T-cell (primary cell): Measurements from ENCODE around the gene IKZF2. TPM values are rescaled to one million over a fixed set of nuclear protein-coding genes. Genes with fewer than 3 reads are reported as not detected.

ENCODE experiments used
- ATAC-seq, 4 experiments: fragments of 200-7000 bp in 3 of 4; fragments of 150-1000 bp in 1 of 4; cut with Tn5 transposase; replicated peaks in 1 of 4; 1 replicate in 3 of 4; 2 replicates in 1 of 4; pipeline ENCODE4 v1.10.0; 2021; ENCODE audit warnings: moderate library complexity in 3 of 4, mild to moderate bottlenecking in 2 of 4, moderate number of reproducible peaks in 1 of 4
- CTCF ChIA-PET, 2 donors: fragments of 300-600 bp; sonication (Branson Sonifier 250); formaldehyde crosslinking; loops; one replicate each; lab custom pipeline; 2022; ENCODE audit warnings: antibody characterized with exemption in 2 of 2; lab: Charles Lee
- POLR2A ChIA-PET, 2 donors: fragments of 300-600 bp; sonication (Branson Sonifier 250); formaldehyde crosslinking; loops; one replicate each; lab custom pipeline; 2022; ENCODE audit warnings: antibody characterized with exemption in 2 of 2; lab: Charles Lee
- DNase-seq, 35 experiments: peaks; one replicate each; pipeline versions ENCODE4 v3.0.0 to v3.0.0-alpha.2; 2013 to 2023
- H3K27ac ChIP-seq: one replicate; pipeline ENCODE4 v1.5.1; 2013; ENCODE audit warnings: low read length
- H3K27me3 ChIP-seq, 2 experiments: replicated peaks in 1 of 2; 1 replicate in 1 of 2; 2 replicates in 1 of 2; pipeline versions ENCODE4 v1.6.1 to v1.7.0; 2013; ENCODE audit warnings: low read length in 1 of 2, mixed read lengths in 1 of 2; ENCODE audit not compliant: control insufficient read depth in 2 of 2, insufficient read depth in 2 of 2; ENCODE audit errors: extremely low read depth in 1 of 2
- H3K36me3 ChIP-seq, 2 donors: 1 replicate in 1 of 2; 2 replicates in 1 of 2; pipeline versions ENCODE4 v1.6.1 to v1.7.0; 2013; ENCODE audit warnings: low read length in 1 of 2; ENCODE audit not compliant: control insufficient read depth in 2 of 2, insufficient read depth in 1 of 2; ENCODE audit errors: extremely low read depth in 1 of 2
- H3K4me1 ChIP-seq, 2 experiments: 1 replicate in 1 of 2; 2 replicates in 1 of 2; pipeline versions ENCODE4 v1.6.1 to v1.7.0; 2013; ENCODE audit warnings: low read length in 2 of 2, mixed read lengths in 1 of 2; ENCODE audit not compliant: insufficient read depth in 2 of 2, control insufficient read depth in 1 of 2; ENCODE audit errors: extremely low read depth in 1 of 2
- H3K4me3 ChIP-seq, 2 donors: 1 replicate in 1 of 2; 2 replicates in 1 of 2; pipeline versions ENCODE4 v1.5.1 to v1.7.0; 2013; ENCODE audit warnings: mild to moderate bottlenecking in 2 of 2, low read length in 1 of 2, moderate library complexity in 1 of 2; ENCODE audit not compliant: control insufficient read depth in 1 of 2; ENCODE audit errors: extremely low read depth in 1 of 2
- H3K9me3 ChIP-seq: 2 replicates; pipeline ENCODE4 v1.7.0; 2013
- H3K27ac Mint-ChIP-seq, 2 donors: one replicate each; pipeline ENCODE4 v1.8.0; 2020 to 2021; ENCODE audit warnings: mild to moderate bottlenecking in 2 of 2, mixed read lengths in 2 of 2
- H3K27me3 Mint-ChIP-seq, 2 donors: one replicate each; pipeline ENCODE4 v1.8.0; 2021 to 2022; ENCODE audit warnings: mixed read lengths in 2 of 2
- H3K36me3 Mint-ChIP-seq: one replicate; pipeline ENCODE4 v1.8.0; 2021; ENCODE audit warnings: mixed read lengths
- H3K4me1 Mint-ChIP-seq, 3 donors: one replicate each; pipeline ENCODE4 v1.8.0; 2020 to 2022; ENCODE audit warnings: mixed read lengths in 3 of 3, mild to moderate bottlenecking in 1 of 3
- H3K4me3 Mint-ChIP-seq, 3 donors: one replicate each; pipeline ENCODE4 v1.8.0; 2020 to 2022; ENCODE audit warnings: mild to moderate bottlenecking in 3 of 3, mixed read lengths in 3 of 3, moderate library complexity in 3 of 3
- H3K9me3 Mint-ChIP-seq, 3 donors: one replicate each; pipeline ENCODE4 v1.8.0; 2020 to 2022; ENCODE audit warnings: mixed read lengths in 3 of 3
- WGBS: methylation state at CpG from one replicate; pipeline ENCODE4 v1.1.5; 2013; ENCODE audit warnings: missing lambda C conversion rate; ENCODE audit not compliant: insufficient coverage; 5-methylcytosine and 5-hydroxymethylcytosine counted together
- total RNA-seq, 35 experiments: library from RNA in 6 of 35; stranded (reverse) in 6 of 35; fragments of 120-200 nt in 1 of 35; gene quantifications; one replicate each; pipeline versions ENCODE4 v1.2.1 to v1.2.4 and lab custom pipeline; 2013 to 2026

The IKZF2 gene
- total RNA-seq, 5 donors from 2014 or later (not counting 1 experiment from before 2014, with no cell fraction given): 23.4 to 64.1 (median 31.0) TPM

GRCh38 chr2:212961255-212961654 is 190.2 kb downstream of the IKZF2 start:
- H3K4me3 Mint-ChIP-seq: no peak overlapping the region
- WGBS: 86% methylated on average over 1 of the region's 1 CpG
- peak in 1 of 35 experiments; percentile 4 for DNase-seq

GRCh38 chr2:212960336-212960735 is 191.1 kb downstream of the IKZF2 start:
- H3K9me3 ChIP-seq: no peaks in the 10 kb centered on the region
- no peaks in the 10 kb centered on the region for H3K9me3 Mint-ChIP-seq
- peaks cover 34 to 44% (median 43%) of the 10 kb centered on the region in 3 donors for H3K4me1 Mint-ChIP-seq
- no peaks in the 10 kb centered on the region for H3K36me3 ChIP-seq
- no peaks in the 10 kb centered on the region for H3K27me3 Mint-ChIP-seq
- WGBS: no CpG with 5 or more reads among the region's 2 CpGs
- H3K27me3 ChIP-seq: no peaks in the 10 kb centered on the region
- H3K4me3 ChIP-seq: no peak overlapping the region
- ChIA-PET POLR2A (no interaction called here), CTCF (no interaction called here)
- no peak overlapping the region for H3K27ac ChIP-seq
- H3K27ac Mint-ChIP-seq: no peak overlapping the region
- DNase-seq: no peak
- H3K4me1 ChIP-seq: peaks cover 0 to 46% of the 10 kb centered on the region in 2 experiments
- no peak for ATAC-seq
- no peak overlapping the region for H3K4me3 Mint-ChIP-seq
- no peaks in the 10 kb centered on the region for H3K36me3 Mint-ChIP-seq

More at GRCh38 chr2:212961255-212961654, 190.2 kb downstream of the IKZF2 start:
- ChIA-PET CTCF (no interaction called here), POLR2A (interaction anchor here in 1 of 2 donors (0.6 kb wide), 1 partner anchor 179 kb away, joined by 4 read pairs; no protein-coding TSS in a partner anchor)
- Mint-ChIP-seq H3K9me3 (no peaks in the 10 kb centered on the region), H3K36me3 (no peaks in the 10 kb centered on the region), H3K4me1 (peaks cover 33 to 42% (median 41%) of the 10 kb centered on the region in 3 donors), H3K27ac (no peak overlapping the region), H3K27me3 (no peaks in the 10 kb centered on the region)
- Histone ChIP-seq H3K27me3 (no peaks in the 10 kb centered on the region), H3K27ac (no peak overlapping the region), H3K9me3 (no peaks in the 10 kb centered on the region), H3K4me3 (no peak overlapping the region), H3K36me3 (no peaks in the 10 kb centered on the region), H3K4me1 (peaks cover 0 to 46% of the 10 kb centered on the region in 2 experiments)
- ATAC-seq: no peak

GRCh38 chr2:212959471-212960117 is 191.8 kb downstream of the IKZF2 start:
- no peaks in the 10 kb centered on the region for H3K27me3 ChIP-seq
- H3K27ac ChIP-seq: peak overlapping the region; percentile 64
- H3K36me3 ChIP-seq: no peaks in the 10 kb centered on the region
- ChIA-PET CTCF (interaction anchor here in 1 of 2 donors (0.5 kb wide), 1 partner anchor 12 kb away, joined by 4 read pairs; no protein-coding TSS in a partner anchor), POLR2A (no interaction called here)
- WGBS: no CpG with 5 or more reads among the region's 1 CpG
- peaks cover 0 to 46% of the 10 kb centered on the region in 2 experiments for H3K4me1 ChIP-seq
- Mint-ChIP-seq H3K36me3 (no peaks in the 10 kb centered on the region), H3K27ac (peak overlapping the region in 1 of 2 donors; percentile 56), H3K27me3 (no peaks in the 10 kb centered on the region), H3K4me3 (no peak overlapping the region), H3K9me3 (peaks cover 0 to 3% (median 0%) of the 10 kb centered on the region in 3 donors), H3K4me1 (peaks cover 34 to 44% (median 43%) of the 10 kb centered on the region in 3 donors)
- ATAC-seq (no peak), DNase-seq (no peak)
- H3K9me3 ChIP-seq: no peaks in the 10 kb centered on the region
- no peak overlapping the region for H3K4me3 ChIP-seq

- ChIA-PET POLR2A (no interaction called here), CTCF (interaction anchor here in 1 of 2 donors (0.5 kb wide), 1 partner anchor 11 kb away, joined by 4 read pairs; no protein-coding TSS in a partner anchor)
- Mint-ChIP-seq H3K4me1 (peaks cover 34 to 44% (median 43%) of the 10 kb centered on the region in 3 donors), H3K27me3 (no peaks in the 10 kb centered on the region), H3K27ac (peak overlapping the region; percentile 55 to 59), H3K4me3 (peak overlapping the region; percentile 15 to 56 (median 39)), H3K9me3 (peaks cover 0 to 7% (median 0%) of the 10 kb centered on the region in 3 donors), H3K36me3 (no peaks in the 10 kb centered on the region)
- H3K9me3 ChIP-seq: no peaks in the 10 kb centered on the region
- no peaks in the 10 kb centered on the region for H3K27me3 ChIP-seq
- ATAC-seq: peak; percentile 35 to 59 (median 50)
- no CpG with 5 or more reads among the region's 7 CpGs for WGBS
- no peaks in the 10 kb centered on the region for H3K36me3 ChIP-seq
- peak overlapping the region; percentile 64 for H3K27ac ChIP-seq
- H3K4me1 ChIP-seq: peaks cover 0 to 46% of the 10 kb centered on the region in 2 experiments
- H3K4me3 ChIP-seq: no peak overlapping the region
- DNase-seq: peak in 1 of 35 experiments; percentile 17
Measured at GRCh38 chr2:212958757-212959295, 192.6 kb downstream of the IKZF2 start.

- Histone ChIP-seq H3K4me1 (peaks cover 0 to 46% of the 10 kb centered on the region in 2 experiments), H3K4me3 (no peak overlapping the region), H3K9me3 (no peaks in the 10 kb centered on the region), H3K27ac (peak overlapping the region; percentile 64), H3K36me3 (no peaks in the 10 kb centered on the region), H3K27me3 (no peaks in the 10 kb centered on the region)
- H3K36me3 Mint-ChIP-seq: no peaks in the 10 kb centered on the region
- H3K4me1 Mint-ChIP-seq: peaks cover 34 to 44% (median 43%) of the 10 kb centered on the region in 3 donors
- H3K27ac Mint-ChIP-seq: peak overlapping the region; percentile 55 to 59
- no CpG with 5 or more reads among the region's 3 CpGs for WGBS
- H3K9me3 Mint-ChIP-seq: peaks cover 0 to 7% (median 0%) of the 10 kb centered on the region in 3 donors
- ChIA-PET CTCF (interaction anchor here in 1 of 2 donors (0.6 kb wide), 1 partner anchor 16 kb away, joined by 8 read pairs; no protein-coding TSS in a partner anchor), POLR2A (interaction anchor here in 1 of 2 donors (0.6 kb wide), 1 partner anchor 9 kb away, joined by 3 read pairs; no protein-coding TSS in a partner anchor)
- ATAC-seq (peak in 3 of 4 experiments; percentile 20 to 38 (median 29)), DNase-seq (no peak)
- peak overlapping the region; percentile 15 to 56 (median 39) for H3K4me3 Mint-ChIP-seq
- no peaks in the 10 kb centered on the region for H3K27me3 Mint-ChIP-seq
Measured at GRCh38 chr2:212958133-212958532, 193.3 kb downstream of the IKZF2 start.

GRCh38 chr2:212957624-212958023 is 193.8 kb downstream of the IKZF2 start:
- peaks cover 0 to 7% (median 0%) of the 10 kb centered on the region in 3 donors for H3K9me3 Mint-ChIP-seq
- H3K27me3 ChIP-seq: no peaks in the 10 kb centered on the region
- DNase-seq (peak in 1 of 35 experiments; percentile 1), ATAC-seq (no peak)
- ChIA-PET POLR2A (interaction anchor here in 1 of 2 donors (0.6 to 1.2 kb wide), 2 partner anchors 9 to 187 kb away, joined by 3 read pairs; no protein-coding TSS in a partner anchor), CTCF (no interaction called here)
- peak overlapping the region in 1 of 2 donors; percentile 53 for H3K27ac Mint-ChIP-seq
- H3K4me1 Mint-ChIP-seq: peaks cover 34 to 44% (median 43%) of the 10 kb centered on the region in 3 donors
- H3K4me3 ChIP-seq: no peak overlapping the region
- H3K36me3 Mint-ChIP-seq: no peaks in the 10 kb centered on the region
- no peaks in the 10 kb centered on the region for H3K9me3 ChIP-seq
- H3K27ac ChIP-seq: peak overlapping the region; percentile 64
- peaks cover 0 to 46% of the 10 kb centered on the region in 2 experiments for H3K4me1 ChIP-seq
- H3K27me3 Mint-ChIP-seq: no peaks in the 10 kb centered on the region
- H3K4me3 Mint-ChIP-seq: peak overlapping the region in 1 of 3 donors; percentile 56
- no peaks in the 10 kb centered on the region for H3K36me3 ChIP-seq
